ENCODE results near the gene MYO1A.

GRCh38 chr12:56979628-56980027 is 70.3 kb downstream of the MYO1A start:
- no peak for TF ChIP-seq USF1 (IDR thresholded peaks at IDR 0.05; ENCODE audit: borderline replicate concordance, low read depth)
- no peak for TF ChIP-seq CTCF (IDR thresholded peaks at IDR 0.05)
- no peak for TF ChIP-seq IRF3 (IDR thresholded peaks at IDR 0.05; ENCODE audit: low read depth, low read length)
- no peak for TF ChIP-seq NRF1 (IDR thresholded peaks at IDR 0.05; ENCODE audit: low read depth, low read length)
- TF ChIP-seq FOXM1 (IDR thresholded peaks at IDR 0.05; ENCODE audit: low read depth): no peak
- TF ChIP-seq GATA2 (CRISPR knock-in tag; IDR thresholded peaks at IDR 0.05): no peak
- no peak for TF ChIP-seq POLR2AphosphoS5 (IDR thresholded peaks at IDR 0.05; ENCODE audit: low read depth, low read length)

All from SK-N-SH (cell line).